ENCODE results near the gene SFMBT2. TPM values are rescaled to one million over a fixed set of nuclear protein-coding genes. Genes with fewer than 3 reads are reported as not detected.

The SFMBT2 gene
- total RNA-seq, 1 donor from 2014 or later, result 18.7 TPM

DNA sequence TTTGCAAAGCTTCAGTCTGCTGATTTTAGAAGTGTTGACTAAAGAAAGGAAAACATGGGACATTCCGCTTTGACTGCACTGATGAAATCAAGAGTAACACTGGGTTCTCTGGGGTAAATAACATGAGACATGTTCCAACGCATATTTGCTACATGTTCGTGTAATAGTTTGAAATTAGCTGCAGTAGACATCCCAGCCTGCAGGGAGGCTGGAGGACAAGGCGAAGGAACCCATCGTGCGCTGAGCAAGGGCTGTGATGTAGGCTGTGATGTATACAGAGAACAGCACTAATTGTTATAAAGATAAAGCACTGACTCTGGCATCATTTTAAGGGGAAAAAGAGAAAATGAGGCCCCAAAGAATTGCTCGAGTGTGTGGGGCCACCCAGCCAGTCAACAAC is 40.3 kb downstream of the SFMBT2 start:
- peaks cover 14% of the 10 kb centered on the region for H3K4me1 Mint-ChIP-seq
- no peak overlapping the region for H3K27ac Mint-ChIP-seq
- H3K4me3 Mint-ChIP-seq, result no peak overlapping the region
- no peak for ATAC-seq (ENCODE audit: low read depth)
- no peak for DNase-seq
- H3K9me3 Mint-ChIP-seq, result peaks cover 9% of the 10 kb centered on the region
- H3K27me3 Mint-ChIP-seq, result no peaks in the 10 kb centered on the region
- POLR2A ChIA-PET, result no interaction called here
- TF ChIP-seq, protein P1, sequence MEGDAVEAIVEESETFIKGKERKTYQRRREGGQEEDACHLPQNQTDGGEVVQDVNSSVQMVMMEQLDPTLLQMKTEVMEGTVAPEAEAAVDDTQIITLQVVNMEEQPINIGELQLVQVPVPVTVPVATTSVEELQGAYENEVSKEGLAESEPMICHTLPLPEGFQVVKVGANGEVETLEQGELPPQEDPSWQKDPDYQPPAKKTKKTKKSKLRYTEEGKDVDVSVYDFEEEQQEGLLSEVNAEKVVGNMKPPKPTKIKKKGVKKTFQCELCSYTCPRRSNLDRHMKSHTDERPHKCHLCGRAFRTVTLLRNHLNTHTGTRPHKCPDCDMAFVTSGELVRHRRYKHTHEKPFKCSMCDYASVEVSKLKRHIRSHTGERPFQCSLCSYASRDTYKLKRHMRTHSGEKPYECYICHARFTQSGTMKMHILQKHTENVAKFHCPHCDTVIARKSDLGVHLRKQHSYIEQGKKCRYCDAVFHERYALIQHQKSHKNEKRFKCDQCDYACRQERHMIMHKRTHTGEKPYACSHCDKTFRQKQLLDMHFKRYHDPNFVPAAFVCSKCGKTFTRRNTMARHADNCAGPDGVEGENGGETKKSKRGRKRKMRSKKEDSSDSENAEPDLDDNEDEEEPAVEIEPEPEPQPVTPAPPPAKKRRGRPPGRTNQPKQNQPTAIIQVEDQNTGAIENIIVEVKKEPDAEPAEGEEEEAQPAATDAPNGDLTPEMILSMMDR (IDR thresholded peaks at IDR 0.05), result no peak
- CTCF ChIA-PET, result interaction anchor here (0.7 kb wide), 1 partner anchor 249 kb away, joined by 3 read pairs; no protein-coding TSS in a partner anchor
- intact Hi-C loops (cut with micrococcal nuclease), result no loop called here
- H3K36me3 Mint-ChIP-seq (ENCODE audit: low read depth), result peaks cover 75% of the 10 kb centered on the region

DNA sequence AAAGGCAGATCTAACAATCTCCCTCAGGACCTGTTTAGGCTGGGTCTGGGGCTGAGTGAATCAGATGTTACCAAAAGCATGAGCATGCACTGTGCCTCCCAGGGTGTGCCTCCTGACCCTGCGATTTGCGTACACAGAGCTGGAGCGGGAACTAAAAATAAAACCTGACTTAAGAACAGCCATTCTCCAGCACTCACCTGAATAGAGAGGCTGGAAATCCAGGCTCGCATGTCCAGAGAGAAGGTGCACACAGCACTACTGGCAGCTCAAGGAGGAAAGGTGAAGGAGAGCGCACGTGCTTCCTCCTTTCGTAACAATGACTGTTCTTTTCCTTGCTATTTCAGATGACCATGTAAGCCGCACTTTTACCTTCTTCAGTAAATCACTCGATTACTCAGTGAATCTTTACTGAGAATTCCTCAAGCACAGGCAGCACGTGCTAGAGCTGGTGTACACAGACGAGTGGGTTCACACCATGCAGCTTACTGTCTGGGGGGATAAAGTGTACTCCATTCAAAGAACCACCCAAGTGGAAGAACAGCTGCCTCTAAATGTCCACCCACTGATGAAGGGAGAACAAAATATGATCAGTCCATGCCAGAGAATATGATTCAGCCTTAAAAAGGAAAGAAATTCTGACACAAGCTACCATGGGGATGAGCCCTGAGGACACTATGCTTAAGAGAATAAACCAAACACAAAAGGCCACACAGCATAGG is 45.6 kb downstream of the SFMBT2 start:
- Mint-ChIP-seq H3K9me3 (peaks cover 14% of the 10 kb centered on the region), H3K4me3 (no peak overlapping the region), H3K27ac (no peak overlapping the region), H3K36me3 (ENCODE audit: low read depth) (peaks cover 78% of the 10 kb centered on the region), H3K27me3 (no peaks in the 10 kb centered on the region), H3K4me1 (no peaks in the 10 kb centered on the region)
- TF ChIP-seq, protein P1 (IDR thresholded peaks at IDR 0.05), result no peak
- POLR2A ChIA-PET, result interaction anchor here (0.6 kb wide), 1 partner anchor 45 kb away, joined by 3 read pairs; the partner anchor contains the start of gene SFMBT2
- DNase-seq, result no peak
- ATAC-seq (ENCODE audit: low read depth), result no peak
- intact Hi-C loops (cut with micrococcal nuclease), result no loop called here
- CTCF ChIA-PET, result no interaction called here

DNA sequence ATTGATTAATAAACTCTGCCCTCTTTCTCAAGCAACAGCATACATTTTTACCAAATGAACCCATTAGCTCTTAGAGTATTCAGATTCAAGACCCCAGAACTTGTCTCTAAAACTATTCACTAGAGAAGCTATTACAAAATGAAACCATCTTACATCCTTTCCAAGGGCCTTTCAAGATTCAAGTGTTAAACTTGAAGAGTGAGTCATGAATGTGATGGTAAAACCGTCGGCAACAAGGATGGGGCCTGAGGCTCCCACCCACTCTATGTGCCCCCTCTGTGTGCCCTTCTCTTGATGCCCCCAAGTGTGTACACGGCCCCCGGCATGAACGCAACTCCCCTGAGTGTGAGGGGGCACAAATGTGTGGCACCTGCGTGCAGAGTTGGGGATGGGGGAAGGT is 46.4 kb downstream of the SFMBT2 start:
- Mint-ChIP-seq H3K27me3 (no peaks in the 10 kb centered on the region), H3K27ac (no peak overlapping the region), H3K4me1 (no peaks in the 10 kb centered on the region), H3K9me3 (peaks cover 14% of the 10 kb centered on the region), H3K36me3 (ENCODE audit: low read depth) (peaks cover 78% of the 10 kb centered on the region), H3K4me3 (no peak overlapping the region)
- ChIA-PET CTCF (no interaction called here), POLR2A (no interaction called here)
- TF ChIP-seq, protein P1 (IDR thresholded peaks at IDR 0.05), result no peak
- ATAC-seq (ENCODE audit: low read depth) (no peak), DNase-seq (no peak)
- intact Hi-C loops (cut with micrococcal nuclease), result no loop called here

DNA sequence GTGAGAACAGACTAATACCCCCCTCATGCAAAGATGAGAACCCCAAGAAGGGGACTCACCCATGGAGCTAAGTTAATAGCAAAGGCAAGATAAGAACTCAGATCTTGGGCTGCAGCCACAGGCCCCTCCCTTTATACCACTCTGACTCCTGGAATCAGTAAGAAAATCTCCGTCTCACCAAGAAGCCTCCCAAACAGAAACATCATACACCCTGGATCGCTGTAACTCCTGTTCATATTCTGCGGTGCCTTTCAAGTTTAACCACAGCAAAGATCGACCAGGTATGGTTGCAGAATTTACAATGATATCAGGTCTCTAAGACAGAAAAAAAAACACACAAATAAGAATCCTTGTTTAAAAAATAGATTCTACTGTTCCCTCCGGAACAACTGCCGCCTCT is 47.1 kb downstream of the SFMBT2 start:
- Mint-ChIP-seq H3K4me3 (no peak overlapping the region), H3K27me3 (no peaks in the 10 kb centered on the region), H3K36me3 (ENCODE audit: low read depth) (peaks cover 79% of the 10 kb centered on the region), H3K27ac (no peak overlapping the region), H3K4me1 (no peaks in the 10 kb centered on the region), H3K9me3 (peaks cover 14% of the 10 kb centered on the region)
- DNase-seq (no peak), ATAC-seq (ENCODE audit: low read depth) (no peak)
- CTCF ChIA-PET, result no interaction called here
- intact Hi-C loops (cut with micrococcal nuclease), result no loop called here
- TF ChIP-seq, protein P1 (IDR thresholded peaks at IDR 0.05), result no peak
- POLR2A ChIA-PET, result no interaction called here

DNA sequence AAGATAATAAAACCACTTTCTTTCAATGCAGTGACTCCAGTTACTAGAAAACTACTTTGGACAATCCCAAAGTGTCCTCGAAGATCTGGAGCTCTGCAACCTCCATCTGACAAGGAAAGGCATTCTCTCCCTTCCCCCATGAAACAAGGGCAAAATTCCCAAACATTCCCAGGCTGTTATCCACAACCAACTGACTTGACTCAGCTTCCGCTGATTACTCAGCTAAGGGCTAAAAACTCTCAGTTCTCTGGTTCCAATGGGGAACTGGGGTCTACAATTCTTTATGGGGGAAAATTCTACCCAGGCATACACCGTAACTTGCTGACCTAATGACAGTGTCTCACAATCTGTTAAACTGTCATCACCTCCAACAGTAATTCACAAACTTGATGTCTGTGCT is 48.4 kb downstream of the SFMBT2 start:
- ATAC-seq (ENCODE audit: low read depth), result no peak
- H3K4me3 Mint-ChIP-seq, result no peak overlapping the region
- intact Hi-C loops (cut with micrococcal nuclease), result no loop called here

More for the DNA sequence above, 48.4 kb downstream of the SFMBT2 start:
- no peak for DNase-seq
- Mint-ChIP-seq H3K36me3 (ENCODE audit: low read depth) (peaks cover 77% of the 10 kb centered on the region), H3K27ac (no peak overlapping the region), H3K27me3 (no peaks in the 10 kb centered on the region), H3K4me1 (no peaks in the 10 kb centered on the region), H3K9me3 (peaks cover 14% of the 10 kb centered on the region)
- TF ChIP-seq, protein P1 (IDR thresholded peaks at IDR 0.05), result no peak
- POLR2A ChIA-PET, result no interaction called here
- CTCF ChIA-PET, result no interaction called here

Data from activated B cell treated with CpG ODN at 0.5 μM for 24 hours (primary cell).